ENCODE measurements around the gene COG7.
A peak's percentile ranks its signal among the peaks of the same experiment; 100 is the strongest.
"Not testable (repeated sequence)": the region's sequence is repeated elsewhere in the genome, so short reads cannot be mapped to it uniquely, and the experiment has no call there.

The COG7 gene

GRCh38 chr16:23452572-23453337, at the start of gene COG7:
TSS of gene COG7 (minus strand) at chr16:23453189. CDS start at chr16:23452994, 195 bp downstream.
- peak; percentile 84 for DNase-seq

DNA sequence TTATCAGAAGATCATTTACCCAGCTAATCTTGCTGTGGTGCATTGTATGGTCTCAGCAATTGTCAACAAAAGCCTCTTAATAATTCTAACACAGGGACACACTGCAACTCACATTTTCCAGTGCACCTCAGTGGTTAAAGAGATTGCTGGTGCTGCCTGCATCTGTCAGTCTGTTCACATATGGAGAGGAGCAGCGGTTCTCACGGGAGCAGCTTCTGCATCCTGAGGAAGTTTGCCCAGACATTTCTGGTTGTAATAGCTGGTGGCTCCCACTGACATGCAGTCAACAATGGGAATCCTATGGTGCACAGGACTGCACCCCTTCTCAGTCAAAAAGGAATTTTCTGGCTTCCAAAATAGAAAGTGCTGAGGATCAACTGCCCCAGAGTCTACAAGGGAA, 49.5 kb upstream of the COG7 start:
- no peak for DNase-seq

DNA sequence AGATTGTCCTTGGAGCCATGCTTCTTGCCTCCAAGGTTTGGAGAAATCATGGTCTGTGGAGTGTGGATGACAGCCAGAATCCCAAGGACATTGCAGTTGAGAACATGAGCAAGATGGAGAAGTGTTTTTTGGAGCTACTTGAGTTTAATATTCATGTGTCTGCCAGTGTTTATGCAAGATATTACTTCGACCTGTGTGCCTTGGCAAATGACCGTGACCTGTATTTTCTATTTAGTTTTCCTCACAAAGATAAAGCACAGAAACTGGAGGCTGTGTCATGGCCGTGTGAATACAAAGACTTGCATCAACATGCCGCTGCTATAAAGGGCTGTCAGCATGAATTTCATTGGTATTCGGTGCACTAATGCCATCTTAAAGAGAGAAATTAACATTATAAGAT, 48.3 kb upstream of the COG7 start:
- no peak for DNase-seq

- no peak for DNase-seq
Observed at GRCh38 chr16:23500862-23501225, 47.9 kb upstream of the COG7 start.

- DNase-seq, result no peak
Observed at GRCh38 chr16:23500212-23500861, 47.3 kb upstream of the COG7 start.

- no peak for DNase-seq
Observed at GRCh38 chr16:23499801-23500200, 46.8 kb upstream of the COG7 start.

- DNase-seq, result no peak
Observed at GRCh38 chr16:23498863-23499262, 45.9 kb upstream of the COG7 start.

DNA sequence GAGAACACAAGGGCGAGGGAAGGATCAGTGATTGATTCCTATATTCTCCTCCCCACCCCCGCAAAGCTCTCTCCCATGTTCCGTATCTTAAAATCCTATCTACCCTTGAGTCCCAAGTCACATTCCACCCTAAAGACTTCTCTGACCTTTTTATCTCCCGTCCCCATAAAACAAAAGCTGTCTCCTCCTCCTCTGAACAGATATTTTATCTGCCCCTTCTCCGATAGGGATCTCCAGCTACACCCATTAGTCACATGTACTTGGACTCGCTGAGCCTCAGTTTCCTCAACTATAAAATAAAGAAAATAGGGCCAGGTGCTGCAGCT, 44.5 kb upstream of the COG7 start:
- DNase-seq, result no peak

GRCh38 chr16:23496821-23497542, 44.0 kb upstream of the COG7 start:
- peak; percentile 5 for DNase-seq

- DNase-seq, result no peak
Observed at GRCh38 chr16:23495671-23496070, 42.7 kb upstream of the COG7 start.

- DNase-seq, result no peak
Observed at GRCh38 chr16:23494188-23494587, 41.2 kb upstream of the COG7 start.

- no peak for DNase-seq
Observed at GRCh38 chr16:23491490-23492391, 38.8 kb upstream of the COG7 start.

- DNase-seq, result no peak
Observed at GRCh38 chr16:23486480-23486879, 33.5 kb upstream of the COG7 start.

GRCh38 chr16:23485841-23486240, 32.9 kb upstream of the COG7 start:
- DNase-seq, result no peak

DNA sequence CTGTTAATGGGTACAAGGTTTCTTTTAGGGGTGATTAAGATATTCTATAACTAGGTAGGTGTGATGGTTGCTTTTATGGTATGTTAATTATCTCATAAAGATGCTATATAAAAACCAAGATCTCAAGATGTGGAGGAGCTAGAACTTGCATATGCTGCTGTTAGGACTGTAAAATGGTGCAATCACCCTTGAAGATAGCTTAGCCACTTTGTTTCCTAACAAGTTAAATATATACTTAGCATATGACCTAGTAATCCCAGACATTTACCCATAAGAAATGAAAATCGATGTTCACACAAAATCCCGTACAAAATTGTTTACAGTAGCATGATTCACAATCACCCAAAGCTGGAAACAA, 32.2 kb upstream of the COG7 start:
- DNase-seq, result no peak

DNA sequence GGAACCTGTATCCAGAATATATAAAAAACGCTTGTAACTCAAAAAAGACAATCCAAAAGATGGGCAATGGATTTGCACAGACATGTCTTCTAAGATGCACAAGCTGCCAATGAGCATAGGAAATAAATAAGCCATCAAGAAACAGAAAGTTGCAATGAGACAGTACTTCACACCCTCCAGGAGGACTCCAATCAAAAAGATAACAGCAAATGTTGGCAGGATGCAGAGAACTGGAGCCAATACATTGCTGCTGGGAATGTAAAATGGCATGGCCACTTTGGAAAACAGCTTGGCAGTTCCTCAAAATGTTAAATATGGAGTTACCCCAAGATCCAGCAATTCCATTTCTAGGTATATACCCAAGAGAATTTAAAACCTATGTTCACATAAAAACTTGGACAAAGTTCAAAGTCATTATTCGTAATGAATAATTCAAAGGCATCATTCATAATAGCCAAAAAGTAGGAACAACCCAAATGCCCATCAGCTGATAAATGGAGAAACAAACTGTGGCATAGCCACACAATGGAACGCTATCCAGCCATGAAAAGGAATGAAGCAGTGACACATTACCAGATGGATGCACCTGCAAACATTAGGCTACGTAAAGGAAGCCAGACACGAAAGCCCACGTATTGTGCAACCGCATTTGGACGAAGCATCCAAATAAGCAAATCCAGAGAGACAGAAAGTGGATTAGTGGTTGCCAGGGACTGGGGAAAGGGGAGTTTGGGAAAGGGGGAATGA, 31.7 kb upstream of the COG7 start:
- no peak for DNase-seq

GRCh38 chr16:23483492-23483891, 30.5 kb upstream of the COG7 start:
- DNase-seq, result not testable (repeated sequence)

DNA sequence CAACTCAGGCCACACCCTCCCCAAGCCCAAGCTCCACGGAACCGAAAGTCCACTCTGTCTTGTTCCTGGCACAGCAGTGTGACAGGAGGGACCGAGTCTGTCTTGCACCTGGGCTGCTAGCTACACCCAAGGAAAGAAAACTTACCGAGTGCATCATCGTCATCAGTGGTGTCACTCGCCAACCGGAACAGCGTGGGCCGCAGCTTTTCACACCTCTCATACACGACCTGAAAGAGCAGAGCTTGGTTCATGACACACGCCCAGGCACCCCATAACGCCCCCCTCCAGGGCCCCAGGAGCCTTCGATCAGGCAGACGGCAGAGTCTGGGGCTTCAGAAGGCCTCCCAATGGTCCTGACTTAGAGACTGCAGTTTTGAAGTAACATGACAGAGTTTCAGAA, 29.8 kb upstream of the COG7 start:
- no peak for DNase-seq

DNA sequence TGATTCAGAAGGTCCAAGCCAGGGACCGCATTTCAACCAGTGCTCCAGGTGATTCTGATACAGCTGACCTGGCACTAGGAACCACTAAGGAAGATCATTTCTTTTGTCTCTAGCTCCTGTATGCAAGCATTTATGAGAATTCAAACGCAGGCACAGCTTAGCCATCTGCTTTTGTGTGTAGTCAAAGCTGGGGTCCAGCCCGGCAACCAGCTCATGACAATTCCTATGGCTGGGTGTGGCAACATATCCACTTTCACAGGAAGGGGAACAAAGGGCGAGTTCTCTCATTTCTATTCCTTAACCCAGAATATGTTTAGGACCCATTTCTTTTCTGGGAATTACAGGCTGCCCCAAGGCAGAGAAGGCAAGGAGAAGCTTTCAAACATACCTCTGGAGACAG, 27.3 kb upstream of the COG7 start:
- no peak for DNase-seq

GRCh38 chr16:23479138-23479537, 26.1 kb upstream of the COG7 start:
- no peak for DNase-seq

DNA sequence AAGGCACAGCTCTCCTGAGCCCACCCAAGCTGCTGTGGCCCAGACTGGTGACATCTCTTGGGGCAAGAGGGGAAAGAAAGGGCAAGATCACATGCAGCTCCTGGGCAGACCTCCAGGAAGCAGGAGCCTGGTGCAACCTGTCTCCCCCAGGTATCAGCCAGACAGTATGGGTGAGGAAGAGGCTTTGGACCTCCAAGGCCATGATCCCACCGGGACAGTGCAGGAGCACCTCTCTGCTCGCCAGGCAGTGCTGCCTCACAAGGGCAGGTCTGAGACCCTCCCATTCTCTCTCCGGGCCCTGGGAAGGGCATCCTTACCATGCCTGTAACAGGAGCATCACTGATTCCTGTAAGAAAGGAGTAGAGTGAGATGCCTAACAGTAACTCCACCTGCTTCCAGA, 25.6 kb upstream of the COG7 start:
- DNase-seq, result no peak

- no peak for DNase-seq
Observed at GRCh38 chr16:23476289-23476688, 23.3 kb upstream of the COG7 start.

DNA sequence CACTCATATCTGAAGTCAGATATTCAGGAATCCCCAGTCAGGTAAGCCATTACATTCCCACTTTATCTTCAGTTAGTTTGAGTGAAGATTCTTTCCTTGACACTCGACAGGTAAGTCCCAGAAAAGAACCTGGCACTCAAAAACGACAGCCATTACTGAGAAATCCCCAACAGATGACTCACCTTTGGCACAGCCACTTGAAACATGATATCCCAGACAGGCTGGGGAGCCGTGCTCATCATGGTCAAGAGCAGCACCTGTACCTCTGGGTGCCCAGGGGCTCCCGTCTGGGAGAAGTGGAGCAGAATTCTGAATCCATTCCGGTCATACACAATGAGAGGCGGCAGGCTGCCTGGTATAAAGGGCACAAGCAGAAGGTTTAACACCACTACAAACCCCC, 16.8 kb upstream of the COG7 start:
- no peak for DNase-seq
